Caco-2 (cell line): Measurements from ENCODE around the gene OLFML3. TPM values are rescaled to one million over a fixed set of nuclear protein-coding genes. Genes with fewer than 3 reads are reported as not detected.

Experiments
- BruUV-seq: library from RNA; stranded (reverse); fragments of 400-500 nt; replicated peaks from 2 replicates; lab custom pipeline; 2021; lab: Mats Ljungman, UMichigan
- CTCF ChIA-PET: fragments of 300-600 bp; sonication (Branson Sonifier 250); formaldehyde crosslinking; loops from one replicate; lab custom pipeline; 2022; ENCODE audit warnings: antibody characterized with exemption; lab: Charles Lee
- POLR2A ChIA-PET: fragments of 300-600 bp; sonication (Branson Sonifier 250); formaldehyde crosslinking; loops from one replicate; lab custom pipeline; 2022; ENCODE audit warnings: antibody characterized with exemption; lab: Charles Lee
- DNase-seq, 2 experiments: peaks; one replicate each; pipeline versions ENCODE4 v3.0.0 to v3.0.0-alpha.2; 2020 to 2022
- H3K27me3 ChIP-seq: replicated peaks from 2 replicates; pipeline ENCODE4 v1.6.0; 2011; ENCODE audit warnings: low read length; ENCODE audit not compliant: control insufficient read depth, insufficient read depth
- H3K36me3 ChIP-seq: 2 replicates; pipeline ENCODE4 v1.5.1; 2011; ENCODE audit warnings: low read length; ENCODE audit not compliant: control insufficient read depth, insufficient read depth
- H3K4me1 ChIP-seq: fragments of 250-450 bp; sonication (Bioruptor Pico); 2 replicates; pipeline ENCODE4 v1.5.1; 2020; ENCODE audit warnings: mild to moderate bottlenecking
- H3K4me3 ChIP-seq: 2 replicates; pipeline ENCODE4 v1.5.1; 2011; ENCODE audit warnings: low read depth, mild to moderate bottlenecking, control low read depth, low read length
- H3K9me3 ChIP-seq: fragments of 250-450 bp; sonication (Bioruptor Pico); 2 replicates; pipeline ENCODE4 v1.5.1; 2020; ENCODE audit warnings: mild to moderate bottlenecking, moderate library complexity
- H3K27ac Mint-ChIP-seq: one replicate; pipeline ENCODE4 v1.8.0; 2022; ENCODE audit warnings: mixed read lengths; ENCODE audit not compliant: unreplicated experiment
- H3K27me3 Mint-ChIP-seq: one replicate; pipeline ENCODE4 v1.8.0; 2022; ENCODE audit warnings: mixed read lengths; ENCODE audit not compliant: insufficient read depth, unreplicated experiment
- H3K36me3 Mint-ChIP-seq: one replicate; pipeline ENCODE4 v1.8.0; 2022; ENCODE audit warnings: mild to moderate bottlenecking, mixed read lengths; ENCODE audit not compliant: insufficient read depth, unreplicated experiment
- H3K4me1 Mint-ChIP-seq: one replicate; pipeline ENCODE4 v1.8.0; 2022; ENCODE audit warnings: low read depth, mixed read lengths; ENCODE audit not compliant: unreplicated experiment
- H3K4me3 Mint-ChIP-seq: one replicate; pipeline ENCODE4 v1.8.0; 2022; ENCODE audit warnings: mild to moderate bottlenecking, moderate library complexity, mixed read lengths; ENCODE audit not compliant: unreplicated experiment
- H3K9me3 Mint-ChIP-seq: one replicate; pipeline ENCODE4 v1.8.0; 2022; ENCODE audit warnings: mixed read lengths; ENCODE audit not compliant: unreplicated experiment
- CTCF ChIP-seq, 2 experiments: fragments of 200-600 bp in 1 of 2; IDR thresholded peaks; 1 replicate in 1 of 2; 2 replicates in 1 of 2; pipeline versions ENCODE4 v1.5.1 to v1.8.0; 2011 to 2022; ENCODE audit warnings: antibody characterized with exemption in 1 of 2, control low read depth in 1 of 2, inconsistent platforms in 1 of 2, low read depth in 1 of 2, low read length in 1 of 2, mild to moderate bottlenecking in 1 of 2, moderate library complexity in 1 of 2; ENCODE audit not compliant: insufficient read depth in 1 of 2, severe bottlenecking in 1 of 2, unreplicated experiment in 1 of 2
- intact Hi-C: fragments of 100-400 bp; cut with micrococcal nuclease; formaldehyde crosslinking; loops from one replicate; pipeline ENCODE4 v1.10.0; 2022; ENCODE audit not compliant: unreplicated experiment
- total RNA-seq: library from RNA; stranded (reverse); gene quantifications from 2 replicates; pipeline ENCODE4 v1.2.3, GENCODE V29; 2022

OLFML3 gene
- total RNA-seq, 1 experiment from 2014 or later: 36.5 TPM

- POLR2A ChIA-PET: no interaction called here
- no peak overlapping the region for H3K27ac Mint-ChIP-seq
- Histone ChIP-seq H3K36me3 (no peaks in the 10 kb centered on the region), H3K4me3 (no peak overlapping the region), H3K9me3 (peaks cover 5% of the 10 kb centered on the region), H3K27me3 (no peaks in the 10 kb centered on the region), H3K4me1 (no peaks in the 10 kb centered on the region)
- intact Hi-C loops: no loop called here
- H3K9me3 Mint-ChIP-seq: no peaks in the 10 kb centered on the region
- H3K4me1 Mint-ChIP-seq: no peaks in the 10 kb centered on the region
- no peak for TF ChIP-seq CTCF (IDR thresholded peaks at IDR 0.05; ENCODE audit: insufficient read depth in 1 of 2, low read depth in 1 of 2, low read length in 1 of 2, severe bottlenecking in 1 of 2, unreplicated experiment in 1 of 2)
- H3K36me3 Mint-ChIP-seq: no peaks in the 10 kb centered on the region
- H3K27me3 Mint-ChIP-seq: no peaks in the 10 kb centered on the region
- CTCF ChIA-PET: no interaction called here
- no peak for DNase-seq
- H3K4me3 Mint-ChIP-seq: no peak overlapping the region
- no TSS peak for BruUV-seq
Observed at GRCh38 chr1:113998361-113998760, 19.1 kb downstream of the OLFML3 start.

GRCh38 chr1:113999233-113999632 is 20.0 kb downstream of the OLFML3 start:
- H3K4me1 ChIP-seq: no peaks in the 10 kb centered on the region
- intact Hi-C loops: no loop called here
- Mint-ChIP-seq H3K27me3 (no peaks in the 10 kb centered on the region), H3K4me1 (no peaks in the 10 kb centered on the region), H3K27ac (no peak overlapping the region), H3K4me3 (no peak overlapping the region), H3K36me3 (no peaks in the 10 kb centered on the region), H3K9me3 (no peaks in the 10 kb centered on the region)
- no peak overlapping the region for H3K4me3 ChIP-seq
- H3K9me3 ChIP-seq: peaks cover 5% of the 10 kb centered on the region
- no peak for TF ChIP-seq CTCF (IDR thresholded peaks at IDR 0.05; ENCODE audit: insufficient read depth in 1 of 2, low read depth in 1 of 2, low read length in 1 of 2, severe bottlenecking in 1 of 2, unreplicated experiment in 1 of 2)
- no peaks in the 10 kb centered on the region for H3K36me3 ChIP-seq
- no peak for DNase-seq
- no TSS peak for BruUV-seq
- H3K27me3 ChIP-seq: no peaks in the 10 kb centered on the region
- ChIA-PET POLR2A (no interaction called here), CTCF (no interaction called here)

- intact Hi-C loops: no loop called here
- no peaks in the 10 kb centered on the region for H3K36me3 Mint-ChIP-seq
- no peaks in the 10 kb centered on the region for H3K27me3 Mint-ChIP-seq
- no peak overlapping the region for H3K4me3 ChIP-seq
- ChIA-PET CTCF (no interaction called here), POLR2A (no interaction called here)
- no peak for DNase-seq
- no peaks in the 10 kb centered on the region for H3K4me1 ChIP-seq
- no peak overlapping the region for H3K27ac Mint-ChIP-seq
- no peak overlapping the region for H3K4me3 Mint-ChIP-seq
- peaks cover 1% of the 10 kb centered on the region for H3K9me3 Mint-ChIP-seq
- no peaks in the 10 kb centered on the region for H3K27me3 ChIP-seq
- no peak for TF ChIP-seq CTCF (IDR thresholded peaks at IDR 0.05; ENCODE audit: insufficient read depth in 1 of 2, low read depth in 1 of 2, low read length in 1 of 2, severe bottlenecking in 1 of 2, unreplicated experiment in 1 of 2)
- H3K4me1 Mint-ChIP-seq: no peaks in the 10 kb centered on the region
- no peaks in the 10 kb centered on the region for H3K36me3 ChIP-seq
- peaks cover 5% of the 10 kb centered on the region for H3K9me3 ChIP-seq
- no TSS peak for BruUV-seq
Observed at GRCh38 chr1:113999799-114000198, 20.5 kb downstream of the OLFML3 start.
